ENCODE measurements around the gene ARHGAP23.
"Not testable (repeated sequence)": the region's sequence is repeated elsewhere in the genome, so short reads cannot be mapped to it uniquely, and the experiment has no call there.

Gene ARHGAP23

DNA sequence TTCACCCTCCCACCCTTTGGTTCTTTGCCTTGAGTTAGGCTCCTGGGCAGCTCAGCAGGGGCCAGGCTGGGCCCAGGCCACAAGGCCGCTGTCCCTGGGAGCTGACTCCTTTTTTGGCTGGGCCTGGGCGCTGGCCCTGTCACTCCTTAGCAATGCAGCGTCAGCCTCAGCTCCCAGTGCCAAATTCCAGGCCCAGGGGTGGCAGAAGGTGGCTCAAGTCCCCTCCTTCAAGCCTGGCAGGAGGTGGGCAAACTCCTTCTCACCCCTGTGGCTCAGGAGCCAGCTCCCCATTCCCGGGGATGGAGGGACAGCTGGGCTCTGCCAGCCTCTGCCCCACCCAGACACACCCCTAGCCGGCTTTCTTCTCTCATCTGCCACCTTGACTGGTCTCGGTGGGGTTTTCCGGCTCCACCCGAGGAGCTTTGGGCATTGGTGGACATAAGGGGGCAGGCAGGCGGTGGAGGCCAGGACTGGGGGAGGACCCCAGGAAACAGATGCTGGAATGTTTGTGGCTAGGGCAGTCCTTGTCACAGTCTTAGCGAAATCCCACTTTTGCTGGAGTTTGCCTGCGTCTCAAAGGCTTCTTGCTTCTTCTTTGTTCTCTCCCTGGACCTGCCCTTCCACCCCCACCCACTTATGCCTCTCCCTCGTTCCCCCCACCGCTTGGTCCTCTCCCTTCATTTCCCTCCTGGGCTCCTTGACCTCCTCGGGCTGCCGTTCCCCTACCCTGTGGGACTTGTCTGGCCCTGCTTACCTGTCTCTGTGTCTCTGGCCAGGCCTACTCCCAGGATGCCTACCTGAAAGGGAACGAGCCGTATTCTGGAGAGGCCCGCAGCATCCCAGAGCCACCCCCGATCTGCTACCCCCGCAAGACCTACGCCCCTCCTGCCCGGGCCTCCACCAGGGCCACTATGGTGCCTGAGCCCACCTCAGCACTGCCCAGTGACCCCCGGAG is 37.4 kb downstream of the ARHGAP23 start:
- Histone ChIP-seq H3K27ac (ENCODE audit: low read depth, low read length) (peak overlapping the region; percentile 82), H3K9ac (ENCODE audit: low read length in 5 of 5) (peak overlapping the region; percentile 55 to 67 (median 64)), H3K9me3 (ENCODE audit: control insufficient read depth in 5 of 5, low read length in 5 of 5) (no peaks in the 10 kb centered on the region), H3K4me1 (ENCODE audit: control insufficient read depth in 5 of 5, insufficient read depth in 5 of 5, low read length in 5 of 5) (peaks cover 8 to 41% (median 36%) of the 10 kb centered on the region in 5 donors), H3K4me3 (ENCODE audit: low read depth in 1 of 5, low read length in 5 of 5) (peak overlapping the region; percentile 56 to 73 (median 60)), H3K27me3 (ENCODE audit: control insufficient read depth in 5 of 5, insufficient read depth in 4 of 5, low read length in 5 of 5) (no peaks in the 10 kb centered on the region), H3K36me3 (ENCODE audit: control insufficient read depth in 5 of 5, insufficient read depth in 5 of 5, low read length in 5 of 5) (peaks cover 0 to 65% (median 56%) of the 10 kb centered on the region in 5 donors)

DNA sequence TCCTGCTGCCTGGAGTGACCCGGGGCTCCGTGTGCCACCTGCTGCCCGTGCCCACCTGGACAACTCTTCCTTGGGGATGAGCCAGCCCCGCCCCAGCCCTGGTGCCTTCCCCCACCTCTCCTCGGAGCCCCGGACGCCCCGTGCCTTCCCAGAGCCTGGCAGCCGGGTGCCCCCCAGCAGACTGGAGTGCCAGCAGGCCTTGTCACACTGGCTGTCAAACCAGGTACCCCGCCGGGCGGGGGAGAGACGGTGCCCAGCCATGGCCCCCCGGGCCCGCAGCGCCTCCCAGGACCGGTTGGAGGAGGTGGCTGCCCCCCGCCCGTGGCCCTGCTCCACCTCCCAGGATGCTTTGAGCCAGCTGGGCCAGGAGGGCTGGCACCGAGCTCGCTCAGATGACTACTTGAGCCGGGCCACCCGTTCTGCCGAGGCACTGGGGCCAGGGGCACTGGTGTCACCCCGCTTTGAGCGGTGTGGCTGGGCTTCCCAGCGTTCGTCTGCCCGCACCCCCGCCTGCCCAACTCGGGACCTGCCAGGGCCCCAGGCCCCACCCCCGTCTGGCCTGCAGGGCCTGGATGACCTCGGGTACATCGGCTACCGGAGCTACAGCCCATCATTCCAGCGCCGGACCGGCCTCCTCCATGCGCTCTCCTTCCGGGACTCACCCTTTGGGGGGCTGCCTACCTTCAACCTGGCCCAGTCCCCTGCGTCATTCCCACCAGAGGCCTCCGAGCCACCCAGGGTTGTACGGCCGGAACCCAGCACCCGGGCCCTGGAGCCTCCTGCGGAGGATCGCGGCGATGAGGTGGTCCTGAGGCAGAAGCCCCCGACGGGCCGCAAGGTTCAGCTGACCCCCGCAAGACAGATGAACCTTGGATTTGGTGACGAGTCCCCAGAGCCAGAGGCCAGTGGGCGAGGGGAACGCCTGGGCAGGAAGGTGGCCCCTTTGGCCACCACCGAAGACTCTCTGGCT is 38.4 kb downstream of the ARHGAP23 start:
- peaks cover 0 to 64% (median 58%) of the 10 kb centered on the region in 5 donors for H3K36me3 ChIP-seq (ENCODE audit: control insufficient read depth in 5 of 5, insufficient read depth in 5 of 5, low read length in 5 of 5)
- no peaks in the 10 kb centered on the region for H3K9me3 ChIP-seq (ENCODE audit: control insufficient read depth in 5 of 5, low read length in 5 of 5)
- H3K4me3 ChIP-seq (ENCODE audit: low read depth in 1 of 5, low read length in 5 of 5) = peak overlapping the region in 2 of 5 donors; percentile 60 to 63
- H3K4me1 ChIP-seq (ENCODE audit: control insufficient read depth in 5 of 5, insufficient read depth in 5 of 5, low read length in 5 of 5) = peaks cover 8 to 41% (median 36%) of the 10 kb centered on the region in 5 donors
- H3K27me3 ChIP-seq (ENCODE audit: control insufficient read depth in 5 of 5, insufficient read depth in 4 of 5, low read length in 5 of 5) = no peaks in the 10 kb centered on the region
- H3K27ac ChIP-seq (ENCODE audit: low read depth, low read length) = peak overlapping the region; percentile 82
- peak overlapping the region in 1 of 5 donors; percentile 67 for H3K9ac ChIP-seq (ENCODE audit: low read length in 5 of 5)

DNA sequence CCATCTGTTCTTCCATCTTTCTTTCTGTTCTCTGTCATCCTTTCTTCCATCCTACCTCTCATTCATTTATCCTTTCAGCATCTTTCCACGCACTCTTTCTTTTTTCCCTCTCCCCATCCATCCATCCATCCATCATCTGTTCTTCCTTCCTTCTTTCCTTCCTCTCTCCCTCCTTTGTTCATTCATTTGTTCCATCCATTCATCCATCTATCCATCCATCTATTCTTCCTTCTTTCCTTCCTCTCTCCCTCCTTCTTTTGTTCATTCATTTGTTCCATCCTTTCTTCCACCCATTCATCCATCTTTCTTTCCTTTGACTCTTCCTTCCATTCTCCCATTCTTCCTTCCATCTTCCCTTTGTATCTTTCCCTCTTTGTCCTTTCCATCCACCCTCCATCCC is 39.2 kb downstream of the ARHGAP23 start:
- Histone ChIP-seq H3K4me1 (ENCODE audit: control insufficient read depth in 5 of 5, insufficient read depth in 5 of 5, low read length in 5 of 5) (peaks cover 8 to 41% (median 36%) of the 10 kb centered on the region in 5 donors), H3K27me3 (ENCODE audit: control insufficient read depth in 5 of 5, insufficient read depth in 4 of 5, low read length in 5 of 5) (no peaks in the 10 kb centered on the region), H3K36me3 (ENCODE audit: control insufficient read depth in 5 of 5, insufficient read depth in 5 of 5, low read length in 5 of 5) (peaks cover 0 to 72% (median 56%) of the 10 kb centered on the region in 5 donors), H3K9ac (ENCODE audit: low read length in 5 of 5) (no peak overlapping the region), H3K9me3 (ENCODE audit: control insufficient read depth in 5 of 5, low read length in 5 of 5) (no peaks in the 10 kb centered on the region), H3K27ac (ENCODE audit: low read depth, low read length) (no peak overlapping the region), H3K4me3 (ENCODE audit: low read depth in 1 of 5, low read length in 5 of 5) (no peak overlapping the region)

DNA sequence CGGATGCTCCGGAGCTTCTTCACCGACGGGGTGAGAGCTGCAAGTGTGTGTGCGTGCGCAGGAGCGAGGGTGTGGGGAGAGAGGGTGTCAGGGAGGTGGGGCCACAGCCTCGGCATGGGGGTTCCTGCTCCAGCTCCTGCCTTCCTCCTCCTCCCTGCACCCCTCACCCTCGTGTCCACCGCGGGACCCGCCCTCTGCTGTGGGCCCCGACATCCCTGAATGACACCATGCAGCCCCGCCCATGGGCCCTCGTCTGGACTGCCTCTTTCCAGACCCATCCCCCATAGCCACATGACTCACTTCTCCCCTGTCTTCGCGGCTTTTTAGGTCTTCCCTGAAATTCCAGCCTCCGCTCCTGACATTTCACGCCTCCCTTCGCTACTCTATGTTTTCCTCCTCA is 41.6 kb downstream of the ARHGAP23 start:
- no peak overlapping the region for H3K27ac ChIP-seq (ENCODE audit: low read depth, low read length)
- peaks cover 0 to 23% (median 13%) of the 10 kb centered on the region in 5 donors for H3K4me1 ChIP-seq (ENCODE audit: control insufficient read depth in 5 of 5, insufficient read depth in 5 of 5, low read length in 5 of 5)

DNA sequence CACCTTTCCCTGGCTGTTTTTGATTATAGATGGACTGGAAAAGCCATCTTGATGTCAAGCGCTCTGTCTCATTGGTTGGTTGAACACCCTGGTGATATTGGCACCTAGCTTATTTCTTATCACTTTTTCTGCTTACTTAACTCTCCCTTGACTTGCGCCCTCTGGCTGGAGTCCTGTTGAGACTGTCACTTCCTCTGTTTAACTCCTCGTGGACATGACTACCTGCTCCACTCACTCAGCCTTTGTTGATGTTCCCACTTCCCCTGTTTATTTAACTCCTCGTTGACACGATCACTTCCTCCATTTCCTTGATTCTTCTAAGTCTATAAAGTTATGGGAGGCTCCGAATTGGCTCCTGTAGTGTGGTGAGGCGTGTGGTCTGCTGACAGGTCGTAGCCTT is 43.0 kb downstream of the ARHGAP23 start:
- H3K4me3 ChIP-seq (ENCODE audit: low read depth in 1 of 5, low read length in 5 of 5); H3K9me3 ChIP-seq (ENCODE audit: control insufficient read depth in 5 of 5, low read length in 5 of 5); H3K27ac ChIP-seq (ENCODE audit: low read depth, low read length); H3K9ac ChIP-seq (ENCODE audit: low read length in 5 of 5); H3K27me3 ChIP-seq (ENCODE audit: control insufficient read depth in 5 of 5, insufficient read depth in 4 of 5, low read length in 5 of 5): not testable (repeated sequence)
- H3K4me1 ChIP-seq (ENCODE audit: control insufficient read depth in 5 of 5, insufficient read depth in 5 of 5, low read length in 5 of 5) = peaks cover 0 to 11% (median under 1%) of the 10 kb centered on the region in 5 donors
- H3K36me3 ChIP-seq (ENCODE audit: control insufficient read depth in 5 of 5, insufficient read depth in 5 of 5, low read length in 5 of 5) = peaks cover 0 to 75% (median 49%) of the 10 kb centered on the region in 5 donors

More for the DNA sequence above, 41.6 kb downstream of the ARHGAP23 start:
- Histone ChIP-seq H3K36me3 (ENCODE audit: control insufficient read depth in 5 of 5, insufficient read depth in 5 of 5, low read length in 5 of 5) (peaks cover 0 to 67% (median 44%) of the 10 kb centered on the region in 5 donors), H3K9ac (ENCODE audit: low read length in 5 of 5) (no peak overlapping the region), H3K9me3 (ENCODE audit: control insufficient read depth in 5 of 5, low read length in 5 of 5) (no peaks in the 10 kb centered on the region), H3K27me3 (ENCODE audit: control insufficient read depth in 5 of 5, insufficient read depth in 4 of 5, low read length in 5 of 5) (no peaks in the 10 kb centered on the region), H3K4me3 (ENCODE audit: low read depth in 1 of 5, low read length in 5 of 5) (no peak overlapping the region)

DNA sequence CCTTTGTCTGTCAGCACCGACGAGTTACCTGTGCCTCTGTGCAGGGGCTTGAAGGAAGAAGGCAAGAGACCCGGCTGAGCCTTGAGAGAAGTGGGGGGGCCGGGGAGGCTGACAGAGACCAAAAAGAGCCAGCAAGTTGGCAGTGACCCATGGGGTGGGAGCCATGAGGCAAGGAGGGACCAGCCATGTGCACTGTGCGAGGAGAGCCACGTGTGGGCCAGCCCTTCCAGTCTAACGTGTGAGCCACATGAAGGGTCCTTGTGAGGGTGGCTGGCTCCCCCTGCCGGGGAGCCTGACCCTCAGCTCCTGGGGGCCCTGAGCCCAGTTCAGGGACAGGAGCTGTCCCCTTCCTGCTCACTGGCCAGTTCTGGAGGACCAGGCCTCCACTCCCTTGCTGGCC is 46.4 kb downstream of the ARHGAP23 start:
- H3K36me3 ChIP-seq (ENCODE audit: control insufficient read depth in 5 of 5, insufficient read depth in 5 of 5, low read length in 5 of 5) = peaks cover 0 to 67% (median 38%) of the 10 kb centered on the region in 5 donors
- H3K4me3 ChIP-seq (ENCODE audit: low read depth in 1 of 5, low read length in 5 of 5); H3K4me1 ChIP-seq (ENCODE audit: control insufficient read depth in 5 of 5, insufficient read depth in 5 of 5, low read length in 5 of 5); H3K27ac ChIP-seq (ENCODE audit: low read depth, low read length); H3K27me3 ChIP-seq (ENCODE audit: control insufficient read depth in 5 of 5, insufficient read depth in 4 of 5, low read length in 5 of 5); H3K9me3 ChIP-seq (ENCODE audit: control insufficient read depth in 5 of 5, low read length in 5 of 5): not testable (repeated sequence)
- peak overlapping the region in 1 of 5 donors; percentile 24 for H3K9ac ChIP-seq (ENCODE audit: low read length in 5 of 5)

DNA sequence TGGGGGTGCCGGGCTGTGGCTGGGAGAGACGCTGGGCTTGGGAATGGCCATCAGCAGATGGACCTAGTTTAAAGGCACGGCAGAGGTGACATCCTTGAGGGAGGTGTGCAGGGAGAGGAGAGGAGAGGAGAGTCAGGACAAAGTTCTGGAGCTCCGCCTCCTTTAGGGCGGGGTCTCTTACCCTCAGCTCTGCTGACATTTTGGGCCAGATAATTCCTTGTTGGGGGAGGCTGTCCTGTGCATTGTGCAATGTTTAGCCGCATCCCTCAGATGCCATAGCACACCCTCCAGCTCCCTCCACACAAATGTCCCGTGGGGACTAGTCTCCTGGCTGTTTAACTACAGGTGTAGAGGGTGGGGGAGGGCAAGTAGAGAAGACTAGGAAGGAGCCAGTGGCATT is 48.3 kb downstream of the ARHGAP23 start:
- peaks cover 0 to 5% (median 0%) of the 10 kb centered on the region in 5 donors for H3K4me1 ChIP-seq (ENCODE audit: control insufficient read depth in 5 of 5, insufficient read depth in 5 of 5, low read length in 5 of 5)
- no peak overlapping the region for H3K27ac ChIP-seq (ENCODE audit: low read depth, low read length)
- H3K4me3 ChIP-seq (ENCODE audit: low read depth in 1 of 5, low read length in 5 of 5) = no peak overlapping the region
- H3K36me3 ChIP-seq (ENCODE audit: control insufficient read depth in 5 of 5, insufficient read depth in 5 of 5, low read length in 5 of 5) = peaks cover 0 to 59% (median 31%) of the 10 kb centered on the region in 5 donors
- no peak overlapping the region for H3K9ac ChIP-seq (ENCODE audit: low read length in 5 of 5)
- no peaks in the 10 kb centered on the region for H3K27me3 ChIP-seq (ENCODE audit: control insufficient read depth in 5 of 5, insufficient read depth in 4 of 5, low read length in 5 of 5)
- H3K9me3 ChIP-seq (ENCODE audit: control insufficient read depth in 5 of 5, low read length in 5 of 5) = no peaks in the 10 kb centered on the region

DNA sequence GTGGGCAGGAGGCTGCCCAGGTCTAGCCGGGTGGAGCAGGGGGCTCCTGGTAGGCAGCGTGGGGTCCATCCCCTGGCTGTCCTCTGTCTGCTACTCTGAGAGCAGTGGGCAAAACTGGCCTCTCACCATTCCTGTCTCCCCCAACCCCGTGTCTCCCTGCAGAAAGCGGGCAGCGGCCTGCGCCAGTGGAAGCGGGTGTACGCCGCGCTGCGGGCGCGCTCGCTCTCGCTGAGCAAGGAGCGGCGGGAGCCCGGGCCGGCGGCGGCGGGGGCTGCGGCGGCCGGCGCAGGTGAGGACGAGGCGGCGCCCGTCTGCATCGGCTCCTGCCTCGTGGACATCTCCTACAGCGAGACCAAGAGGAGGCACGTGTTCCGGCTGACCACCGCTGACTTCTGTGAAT is 49.2 kb downstream of the ARHGAP23 start:
- H3K4me1 ChIP-seq (ENCODE audit: control insufficient read depth in 5 of 5, insufficient read depth in 5 of 5, low read length in 5 of 5); H3K27ac ChIP-seq (ENCODE audit: low read depth, low read length): not testable (repeated sequence)
- peaks cover 0 to 54% (median 31%) of the 10 kb centered on the region in 5 donors for H3K36me3 ChIP-seq (ENCODE audit: control insufficient read depth in 5 of 5, insufficient read depth in 5 of 5, low read length in 5 of 5)

DNA sequence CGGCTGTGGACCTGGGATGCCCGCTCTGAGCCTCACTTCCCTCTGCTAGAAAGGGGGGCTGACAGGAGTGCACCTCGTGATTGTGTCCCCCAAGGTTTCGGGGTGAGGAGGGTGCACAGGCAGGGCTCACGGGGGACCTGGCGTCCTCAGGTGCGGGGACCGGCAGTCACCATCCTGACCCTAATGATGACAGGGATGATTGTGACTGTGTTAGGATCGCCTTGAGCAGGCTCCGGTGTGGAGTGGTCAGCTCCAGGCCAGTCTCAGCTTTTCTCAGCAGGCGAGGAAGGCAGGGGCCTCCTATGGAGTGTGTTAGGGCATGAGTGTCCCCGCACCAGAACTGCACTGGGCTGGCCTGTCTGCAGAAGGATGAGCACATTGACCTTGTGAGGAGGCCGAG is 49.7 kb downstream of the ARHGAP23 start:
- not testable (repeated sequence) for H3K27ac ChIP-seq (ENCODE audit: low read depth, low read length); H3K9ac ChIP-seq (ENCODE audit: low read length in 5 of 5); H3K4me3 ChIP-seq (ENCODE audit: low read depth in 1 of 5, low read length in 5 of 5); H3K4me1 ChIP-seq (ENCODE audit: control insufficient read depth in 5 of 5, insufficient read depth in 5 of 5, low read length in 5 of 5); H3K27me3 ChIP-seq (ENCODE audit: control insufficient read depth in 5 of 5, insufficient read depth in 4 of 5, low read length in 5 of 5); H3K9me3 ChIP-seq (ENCODE audit: control insufficient read depth in 5 of 5, low read length in 5 of 5)
- H3K36me3 ChIP-seq (ENCODE audit: control insufficient read depth in 5 of 5, insufficient read depth in 5 of 5, low read length in 5 of 5) = peaks cover 0 to 56% (median 33%) of the 10 kb centered on the region in 5 donors

More for the DNA sequence above, 49.2 kb downstream of the ARHGAP23 start:
- H3K9ac ChIP-seq (ENCODE audit: low read length in 5 of 5); H3K27me3 ChIP-seq (ENCODE audit: control insufficient read depth in 5 of 5, insufficient read depth in 4 of 5, low read length in 5 of 5); H3K4me3 ChIP-seq (ENCODE audit: low read depth in 1 of 5, low read length in 5 of 5); H3K9me3 ChIP-seq (ENCODE audit: control insufficient read depth in 5 of 5, low read length in 5 of 5): not testable (repeated sequence)

Data from subcutaneous abdominal adipose tissue (tissue), 5 donors.